Measurements from ENCODE around the gene PIWIL1. TPM values are rescaled to one million over a fixed set of nuclear protein-coding genes. Genes with fewer than 3 reads are reported as not detected.

PIWIL1 gene
- total RNA-seq, 2 experiments from 2014 or later, result not detected

- no peak for ATAC-seq
- H3K4me1 Mint-ChIP-seq (ENCODE audit: low read depth), result no peaks in the 10 kb centered on the region
- no peaks in the 10 kb centered on the region for H3K9me3 Mint-ChIP-seq
- CTCF ChIA-PET, result no interaction called here
- no peak for DNase-seq
- H3K36me3 Mint-ChIP-seq (ENCODE audit: low read depth), result no peaks in the 10 kb centered on the region
- intact Hi-C loops (cut with micrococcal nuclease), result no loop called here
- H3K27me3 Mint-ChIP-seq, result no peaks in the 10 kb centered on the region
- no peak overlapping the region for H3K27ac Mint-ChIP-seq
- no peak overlapping the region for H3K4me3 Mint-ChIP-seq
- no peak for TF ChIP-seq CTCF (IDR thresholded peaks at IDR 0.05)
- POLR2A ChIA-PET, result no interaction called here
Observed at GRCh38 chr12:130405332-130405731, 67.6 kb downstream of the PIWIL1 start.

- no peak for ATAC-seq
- CTCF ChIA-PET, result no interaction called here
- Mint-ChIP-seq H3K27ac (no peak overlapping the region), H3K4me1 (ENCODE audit: low read depth) (no peaks in the 10 kb centered on the region), H3K27me3 (peaks cover 2% of the 10 kb centered on the region), H3K36me3 (ENCODE audit: low read depth) (no peaks in the 10 kb centered on the region), H3K9me3 (no peaks in the 10 kb centered on the region), H3K4me3 (no peak overlapping the region)
- TF ChIP-seq CTCF (IDR thresholded peaks at IDR 0.05), result no peak
- POLR2A ChIA-PET, result no interaction called here
- no peak for DNase-seq
- intact Hi-C loops (cut with micrococcal nuclease), result no loop called here
Observed at GRCh38 chr12:130412384-130412783, 74.7 kb downstream of the PIWIL1 start.

GRCh38 chr12:130413909-130414308, 76.2 kb downstream of the PIWIL1 start:
- TF ChIP-seq CTCF (IDR thresholded peaks at IDR 0.05), result no peak
- Mint-ChIP-seq H3K4me1 (ENCODE audit: low read depth) (no peaks in the 10 kb centered on the region), H3K27me3 (peaks cover 2% of the 10 kb centered on the region), H3K36me3 (ENCODE audit: low read depth) (no peaks in the 10 kb centered on the region), H3K9me3 (no peaks in the 10 kb centered on the region), H3K4me3 (no peak overlapping the region), H3K27ac (no peak overlapping the region)
- ChIA-PET CTCF (no interaction called here), POLR2A (no interaction called here)
- intact Hi-C loops (cut with micrococcal nuclease), result no loop called here
- no peak for DNase-seq
- no peak for ATAC-seq

DNA sequence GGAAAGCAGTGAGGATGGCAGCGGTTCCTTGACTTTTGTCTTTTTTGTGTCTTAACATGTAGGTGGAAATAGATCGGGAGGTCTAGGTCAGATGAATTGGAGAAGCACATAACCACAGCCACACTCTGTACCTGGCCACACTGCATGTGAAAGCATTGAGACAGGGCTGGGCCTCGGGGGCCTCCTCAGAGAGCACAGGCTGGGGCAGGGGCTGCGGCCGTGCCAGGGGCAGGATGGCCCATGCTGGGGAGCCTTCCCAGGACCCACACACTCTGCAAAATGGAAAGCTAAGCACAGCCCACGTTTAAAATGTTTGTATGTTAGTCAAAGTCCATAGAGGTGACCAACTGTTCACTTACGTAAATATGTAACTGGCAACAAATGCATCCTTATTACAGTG, 76.7 kb downstream of the PIWIL1 start:
- ChIA-PET CTCF (no interaction called here), POLR2A (no interaction called here)
- DNase-seq (no peak), ATAC-seq (no peak)
- Mint-ChIP-seq H3K27me3 (peaks cover 2% of the 10 kb centered on the region), H3K4me3 (no peak overlapping the region), H3K36me3 (ENCODE audit: low read depth) (no peaks in the 10 kb centered on the region), H3K9me3 (no peaks in the 10 kb centered on the region), H3K27ac (no peak overlapping the region), H3K4me1 (ENCODE audit: low read depth) (no peaks in the 10 kb centered on the region)
- TF ChIP-seq CTCF (IDR thresholded peaks at IDR 0.05), result no peak
- intact Hi-C loops (cut with micrococcal nuclease), result no loop called here

- no peak for TF ChIP-seq CTCF (IDR thresholded peaks at IDR 0.05)
- ATAC-seq, result no peak
Observed at GRCh38 chr12:130418251-130418650, 80.6 kb downstream of the PIWIL1 start.

More at GRCh38 chr12:130418251-130418650, 80.6 kb downstream of the PIWIL1 start:
- Mint-ChIP-seq H3K27ac (no peak overlapping the region), H3K4me3 (no peak overlapping the region), H3K27me3 (no peaks in the 10 kb centered on the region), H3K9me3 (no peaks in the 10 kb centered on the region), H3K4me1 (ENCODE audit: low read depth) (no peaks in the 10 kb centered on the region), H3K36me3 (ENCODE audit: low read depth) (no peaks in the 10 kb centered on the region)
- POLR2A ChIA-PET, result no interaction called here
- DNase-seq, result no peak
- CTCF ChIA-PET, result no interaction called here
- intact Hi-C loops (cut with micrococcal nuclease), result no loop called here

Data from activated CD8-positive, alpha-beta T cell treated with anti-CD3 and anti-CD28 coated beads for 36 hours (primary cell).